GM19467 (cell line): Measurements from ENCODE around the gene TTC8.
"Not testable (repeated sequence)": the region's sequence is repeated elsewhere in the genome, so short reads cannot be mapped to it uniquely, and the experiment has no call there.

Experiments
- ATAC-seq: cut with Tn5 transposase; IDR thresholded peaks from one replicate; pipeline ENCODE4 v1.9.1; 2021; ENCODE audit warnings: mild to moderate bottlenecking, moderate library complexity; ENCODE audit not compliant: unreplicated experiment

The TTC8 gene

DNA sequence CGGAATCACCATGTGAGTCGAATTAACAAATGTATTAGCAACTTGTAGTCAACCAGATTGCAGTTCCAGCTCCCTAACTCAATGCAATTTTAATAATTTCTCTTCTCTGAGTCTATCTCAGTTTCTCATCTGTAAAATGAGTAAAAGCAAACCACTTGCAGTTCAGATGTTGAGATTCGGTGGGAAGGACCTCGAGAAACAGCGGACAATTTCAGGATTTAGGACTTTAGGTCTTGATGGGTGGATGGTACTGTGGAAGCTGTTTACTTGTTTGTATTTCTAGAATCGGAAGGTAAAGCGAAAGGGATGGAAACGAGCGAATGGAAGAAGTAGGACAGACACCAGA lies 510 bp upstream of the TTC8 start:
- ATAC-seq, result peak; percentile 4

DNA sequence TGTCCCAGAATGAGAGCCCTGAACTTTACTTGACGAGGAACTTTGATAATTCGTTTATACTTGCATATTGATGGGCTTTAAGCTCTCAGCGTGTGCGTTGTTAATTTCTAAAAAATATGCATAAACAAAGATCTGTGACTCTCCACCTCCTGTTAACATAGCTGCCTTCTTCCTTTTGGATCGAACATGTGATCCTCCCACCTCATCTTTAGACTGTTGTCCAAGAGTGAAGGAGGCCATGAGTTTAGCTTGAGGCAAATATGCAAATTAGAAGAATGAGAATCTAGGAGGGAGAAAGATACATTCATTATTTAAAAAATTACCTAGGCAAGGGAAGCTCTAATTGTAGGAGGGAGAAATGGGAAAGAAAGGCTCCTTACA lies 617 bp downstream of the TTC8 start:
- no peak for ATAC-seq

- no peak for ATAC-seq
Measured at GRCh38 chr14:88825503-88825902, 1.1 kb downstream of the TTC8 start.

DNA sequence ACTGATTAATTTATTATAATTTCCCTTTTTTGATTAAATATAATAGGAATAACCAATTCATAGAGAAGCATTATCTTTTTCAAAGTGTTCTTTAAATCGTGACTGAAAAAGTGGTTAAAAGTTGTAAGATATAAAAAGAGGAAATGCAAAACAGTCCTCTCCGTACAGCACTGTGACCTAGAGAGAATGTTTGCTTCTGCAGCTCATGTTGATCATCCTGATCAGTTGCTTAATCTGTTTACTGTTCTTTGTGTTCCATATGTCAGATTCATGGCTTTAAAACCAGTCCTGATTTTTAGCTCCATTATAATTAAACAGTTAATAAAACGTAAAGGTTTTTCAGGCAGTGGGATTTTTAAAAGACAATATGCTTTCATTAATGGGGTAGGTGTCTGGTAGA lies 4.7 kb downstream of the TTC8 start:
- no peak for ATAC-seq

DNA sequence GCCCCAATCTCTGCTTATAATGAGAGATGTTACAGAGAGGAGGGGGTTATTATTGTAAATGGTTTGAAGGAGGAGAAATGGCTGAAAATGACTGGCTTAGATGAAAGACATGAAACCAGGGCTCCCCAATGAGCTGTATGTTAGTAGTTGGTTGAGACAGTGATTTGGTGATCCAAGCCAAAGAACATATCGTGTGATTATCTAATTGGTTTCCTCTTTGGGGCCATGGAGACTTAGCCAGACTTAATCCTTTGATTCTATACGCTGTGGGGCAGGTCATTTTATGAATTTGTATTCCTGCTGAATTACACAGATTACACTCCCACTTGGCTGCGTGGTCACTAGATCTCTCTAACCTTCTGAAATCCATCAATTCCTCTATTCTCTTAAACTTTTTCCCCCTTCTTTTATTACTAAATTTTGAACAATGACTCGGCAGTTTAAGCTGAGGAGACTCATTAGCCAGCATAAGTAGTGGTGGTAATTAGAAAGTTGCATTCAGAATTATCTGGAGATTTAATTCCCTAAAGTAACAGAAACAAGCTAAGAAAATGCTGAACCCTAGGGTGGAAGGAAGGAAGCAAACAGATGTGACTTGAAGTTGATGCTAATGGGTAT lies 5.3 kb downstream of the TTC8 start:
- ATAC-seq, result no peak

DNA sequence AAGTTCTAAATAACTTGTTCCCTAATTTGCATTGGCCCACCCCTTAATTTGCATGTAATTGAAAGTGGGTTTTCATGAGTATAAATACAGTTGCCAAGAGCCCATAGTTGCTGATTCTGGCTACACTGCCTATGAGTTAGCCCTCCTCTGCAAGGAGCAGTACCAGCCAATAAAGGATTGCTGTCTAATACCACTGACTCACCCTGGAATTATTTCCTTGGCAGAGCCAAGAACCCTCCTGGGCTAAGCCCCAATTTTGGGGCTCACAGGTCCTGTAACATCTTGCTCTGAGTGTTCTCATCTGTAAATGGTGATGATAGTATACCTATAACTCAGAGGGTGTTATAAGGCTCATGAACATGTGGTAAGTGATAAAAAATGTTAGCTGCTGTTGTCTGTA lies 6.8 kb downstream of the TTC8 start:
- ATAC-seq, result no peak

DNA sequence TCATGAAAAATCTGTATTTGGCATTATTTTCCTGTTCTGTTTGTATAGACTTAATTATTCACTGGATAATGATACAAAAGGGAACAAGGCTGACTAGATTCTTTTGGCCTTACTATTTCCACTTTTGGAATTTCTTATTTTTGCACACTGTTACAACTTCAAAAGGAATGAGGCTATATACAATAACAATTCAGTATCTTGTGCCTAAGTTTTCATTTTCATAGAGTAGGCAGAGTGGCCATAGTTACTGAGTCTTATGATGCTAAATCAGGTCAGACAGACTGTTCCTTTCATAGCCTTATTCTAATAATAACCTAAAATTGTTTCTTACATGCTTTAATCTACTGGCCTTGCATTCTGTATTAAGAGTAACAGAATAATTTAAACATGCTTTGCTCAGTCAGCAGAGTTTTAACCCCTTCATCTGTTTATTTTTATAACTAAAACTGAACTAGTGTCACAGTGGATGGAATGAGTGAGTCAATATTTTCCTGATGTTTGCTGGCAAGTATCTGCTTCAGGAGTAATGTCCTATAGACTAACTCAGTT lies 10.5 kb downstream of the TTC8 start:
- no peak for ATAC-seq

- no peak for ATAC-seq
Measured at GRCh38 chr14:88835661-88836060, 11.2 kb downstream of the TTC8 start.

DNA sequence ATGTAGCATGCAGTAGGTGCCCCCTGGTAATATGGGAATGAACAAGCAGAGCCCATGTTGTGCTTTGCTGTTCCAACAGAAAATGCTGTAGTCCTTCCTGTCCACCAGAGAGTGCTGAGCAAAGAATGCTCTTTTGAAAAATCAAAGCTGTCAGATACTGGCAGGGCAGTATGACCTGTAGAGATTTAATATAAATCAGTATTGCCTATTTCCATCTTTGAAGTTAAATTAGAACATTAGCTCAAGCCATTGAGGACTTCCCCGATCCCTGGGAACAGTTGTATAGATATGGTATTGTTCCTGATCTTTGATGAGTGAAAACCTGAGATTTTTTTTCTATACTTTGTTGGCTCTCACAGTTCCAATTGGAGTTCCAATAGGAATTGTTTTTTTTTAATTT lies 13.0 kb downstream of the TTC8 start:
- no peak for ATAC-seq

DNA sequence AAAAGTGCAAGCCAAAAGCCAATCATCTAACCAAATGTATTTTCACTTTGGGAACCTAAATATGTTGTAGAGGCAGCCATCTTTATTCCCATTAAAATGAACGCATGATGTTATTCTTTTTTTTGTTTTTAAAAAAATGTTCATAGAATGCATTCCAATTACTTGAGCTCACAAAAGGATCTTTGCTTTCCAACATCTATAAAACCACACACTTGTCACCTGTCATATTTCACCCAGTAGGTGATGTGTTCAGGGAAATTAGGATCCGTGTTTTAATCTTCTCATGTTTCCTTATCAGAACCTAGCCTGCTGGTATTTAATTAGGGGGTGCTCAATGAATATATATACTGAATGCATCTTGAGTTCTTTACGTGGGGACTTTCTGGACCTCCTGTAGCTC lies 13.6 kb downstream of the TTC8 start:
- no peak for ATAC-seq

- no peak for ATAC-seq
Measured at GRCh38 chr14:88840926-88841325, 16.5 kb downstream of the TTC8 start.

DNA sequence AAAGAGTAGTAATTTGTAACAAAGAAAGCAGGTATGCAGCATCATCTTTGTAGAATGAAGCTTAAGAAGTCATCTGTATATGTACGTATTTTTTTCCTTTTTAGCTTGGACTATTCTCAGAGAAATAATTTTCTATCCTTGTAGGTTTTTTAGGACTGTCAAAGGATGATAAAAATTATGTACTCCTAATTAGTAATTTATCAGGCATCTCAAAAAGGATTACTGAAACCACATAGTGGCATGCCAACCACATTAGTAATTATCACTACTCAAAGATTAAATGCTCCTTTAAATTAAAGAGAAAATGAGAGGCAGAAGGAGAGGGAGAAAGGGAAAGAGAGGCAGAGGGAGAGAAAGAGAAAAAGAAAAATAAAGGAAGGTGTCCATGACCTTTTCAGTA lies 17.3 kb downstream of the TTC8 start:
- no peak for ATAC-seq

- ATAC-seq, result no peak
Measured at GRCh38 chr14:88842414-88842813, 18.0 kb downstream of the TTC8 start.

- ATAC-seq, result no peak
Measured at GRCh38 chr14:88844980-88845491, 20.6 kb downstream of the TTC8 start.

GRCh38 chr14:88848571-88848970 lies 24.1 kb downstream of the TTC8 start:
- no peak for ATAC-seq

DNA sequence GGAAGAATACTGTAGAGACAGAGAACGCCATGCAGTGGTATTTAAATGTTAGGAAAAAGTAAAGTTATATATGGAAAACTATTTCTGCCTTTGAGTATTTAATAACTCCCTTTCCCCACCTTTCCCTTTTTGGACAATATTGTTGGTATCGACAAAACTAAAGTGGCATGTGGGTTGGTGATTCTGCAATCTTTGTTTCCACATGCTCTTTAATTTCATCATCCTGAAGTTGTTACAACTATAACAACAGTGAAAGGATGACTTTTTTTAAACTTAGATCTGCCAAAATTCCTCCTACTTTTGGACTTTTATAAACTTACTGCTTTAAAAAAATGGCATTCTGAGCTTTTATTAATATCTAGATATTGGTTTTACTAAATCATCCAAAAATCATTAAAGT lies 25.3 kb downstream of the TTC8 start:
- no peak for ATAC-seq

GRCh38 chr14:88851587-88851986 lies 27.1 kb downstream of the TTC8 start:
- ATAC-seq, result no peak

DNA sequence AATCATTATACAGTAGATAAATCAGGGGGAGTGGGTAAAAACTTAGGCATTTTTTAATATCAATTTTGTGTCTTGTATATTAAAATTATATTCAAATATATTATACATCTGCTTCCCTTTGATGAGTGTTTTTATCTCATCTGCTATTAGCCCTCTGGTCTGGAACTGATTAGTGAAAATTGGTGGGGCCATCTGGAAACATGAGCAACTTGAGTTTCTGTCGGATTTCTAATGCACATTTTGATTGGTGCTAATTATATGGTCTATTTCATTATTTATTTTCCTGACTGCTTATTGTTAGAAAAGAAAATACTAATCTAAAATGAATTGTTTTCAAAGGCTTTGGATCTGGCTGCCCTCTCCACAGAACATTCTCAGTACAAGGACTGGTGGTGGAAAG lies 28.2 kb downstream of the TTC8 start:
- ATAC-seq, result no peak

GRCh38 chr14:88853129-88853528 lies 28.7 kb downstream of the TTC8 start:
- no peak for ATAC-seq

- no peak for ATAC-seq
Measured at GRCh38 chr14:88856786-88857366, 32.4 kb downstream of the TTC8 start.

DNA sequence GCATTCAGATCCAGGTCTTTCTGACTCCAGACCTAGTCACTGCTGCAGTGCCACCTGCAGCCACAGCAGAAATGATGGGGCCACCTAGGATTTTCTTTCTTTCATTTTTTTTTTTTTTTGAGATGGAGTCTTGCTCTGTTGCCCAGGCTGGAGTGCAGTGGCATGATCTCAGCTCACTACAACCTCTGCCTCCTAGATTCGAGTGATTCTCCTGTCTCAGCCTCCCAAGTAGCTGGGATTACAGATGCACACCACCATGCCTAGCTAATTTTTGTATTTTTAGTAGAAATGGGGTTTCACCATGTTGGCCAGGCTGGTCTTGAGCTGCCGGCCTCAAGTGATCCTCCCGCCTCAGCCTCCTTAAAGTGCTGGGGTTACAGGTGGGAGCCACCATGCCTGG lies 33.4 kb downstream of the TTC8 start:
- not testable (repeated sequence) for ATAC-seq

GRCh38 chr14:88859118-88859517 lies 34.7 kb downstream of the TTC8 start:
- not testable (repeated sequence) for ATAC-seq

DNA sequence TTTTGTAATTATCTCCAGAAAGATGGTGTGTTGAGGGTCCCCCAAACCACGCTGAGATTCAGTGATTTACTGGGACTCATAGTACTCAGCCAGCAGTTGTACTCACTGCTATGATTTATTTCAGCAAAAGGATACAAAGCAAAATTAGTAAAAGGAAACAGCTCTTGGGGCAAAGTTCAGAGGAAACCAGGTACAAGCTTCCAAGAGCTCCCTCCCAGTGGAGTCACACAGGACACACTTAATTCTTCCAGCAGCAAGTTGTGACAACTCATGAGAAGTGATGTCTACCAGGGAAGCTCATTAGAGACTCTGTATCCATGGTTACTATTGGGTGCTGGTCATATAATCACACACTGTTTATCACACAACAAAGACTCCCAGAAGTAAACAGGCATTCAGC lies 38.7 kb downstream of the TTC8 start:
- ATAC-seq, result no peak
